HUES48 (cell line): ENCODE data around the gene CFAP77.

Experiments used
- H3K27ac ChIP-seq: one replicate; pipeline ENCODE4 v1.7.0; 2013; ENCODE audit warnings: low read depth, low read length, inconsistent platforms
- H3K27me3 ChIP-seq: 2 replicates; pipeline ENCODE4 v1.6.1; 2013; ENCODE audit warnings: mild to moderate bottlenecking, low read length; ENCODE audit not compliant: control insufficient read depth, insufficient read depth
- H3K36me3 ChIP-seq: 2 replicates; pipeline ENCODE4 v1.6.1; 2013; ENCODE audit warnings: low read length; ENCODE audit not compliant: control insufficient read depth, insufficient read depth
- H3K4me1 ChIP-seq: 2 replicates; pipeline ENCODE4 v1.6.1; 2013; ENCODE audit warnings: mild to moderate bottlenecking, low read length; ENCODE audit not compliant: control insufficient read depth, insufficient read depth
- H3K4me3 ChIP-seq: 2 replicates; pipeline ENCODE4 v1.5.1; 2013; ENCODE audit warnings: mild to moderate bottlenecking, low read depth, low read length
- H3K9ac ChIP-seq: 2 replicates; pipeline ENCODE4 v1.6.1; 2013; ENCODE audit warnings: mild to moderate bottlenecking, low read depth, low read length, moderate library complexity
- H3K9me3 ChIP-seq: 2 replicates; pipeline ENCODE4 v1.6.1; 2013; ENCODE audit warnings: low read length; ENCODE audit not compliant: control insufficient read depth, insufficient read depth

The CFAP77 gene

DNA sequence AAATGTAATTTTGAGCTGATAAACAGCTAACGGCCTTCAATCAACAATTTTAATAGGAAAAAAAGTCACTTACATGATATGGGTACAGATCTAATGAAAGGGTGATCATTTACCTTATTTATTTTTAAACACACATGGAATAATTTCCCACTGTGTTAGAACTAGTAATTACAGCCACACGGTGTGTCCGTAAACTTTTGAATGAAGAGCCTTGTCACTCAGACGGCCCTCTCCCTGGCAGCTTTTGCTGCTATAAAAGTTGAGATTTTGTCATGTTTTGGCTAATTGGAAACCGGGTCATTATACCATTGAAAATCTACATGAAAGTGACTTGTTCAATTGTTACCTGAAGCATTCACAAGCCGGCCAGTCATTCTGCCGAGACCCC is 15.7 kb downstream of the CFAP77 start:
- H3K27me3 ChIP-seq = no peaks in the 10 kb centered on the region; the same call in 1 of the 2 replicates
- H3K4me1 ChIP-seq = peaks cover 28% of the 10 kb centered on the region
- H3K4me3 ChIP-seq = peak overlapping the region; percentile 31; the same call in 1 of the 2 replicates
- H3K9me3 ChIP-seq = no peaks in the 10 kb centered on the region
- H3K27ac ChIP-seq = peak overlapping the region; percentile 57
- peak overlapping the region; percentile 38; the same call in 1 of the 2 replicates for H3K9ac ChIP-seq
- no peaks in the 10 kb centered on the region for H3K36me3 ChIP-seq

DNA sequence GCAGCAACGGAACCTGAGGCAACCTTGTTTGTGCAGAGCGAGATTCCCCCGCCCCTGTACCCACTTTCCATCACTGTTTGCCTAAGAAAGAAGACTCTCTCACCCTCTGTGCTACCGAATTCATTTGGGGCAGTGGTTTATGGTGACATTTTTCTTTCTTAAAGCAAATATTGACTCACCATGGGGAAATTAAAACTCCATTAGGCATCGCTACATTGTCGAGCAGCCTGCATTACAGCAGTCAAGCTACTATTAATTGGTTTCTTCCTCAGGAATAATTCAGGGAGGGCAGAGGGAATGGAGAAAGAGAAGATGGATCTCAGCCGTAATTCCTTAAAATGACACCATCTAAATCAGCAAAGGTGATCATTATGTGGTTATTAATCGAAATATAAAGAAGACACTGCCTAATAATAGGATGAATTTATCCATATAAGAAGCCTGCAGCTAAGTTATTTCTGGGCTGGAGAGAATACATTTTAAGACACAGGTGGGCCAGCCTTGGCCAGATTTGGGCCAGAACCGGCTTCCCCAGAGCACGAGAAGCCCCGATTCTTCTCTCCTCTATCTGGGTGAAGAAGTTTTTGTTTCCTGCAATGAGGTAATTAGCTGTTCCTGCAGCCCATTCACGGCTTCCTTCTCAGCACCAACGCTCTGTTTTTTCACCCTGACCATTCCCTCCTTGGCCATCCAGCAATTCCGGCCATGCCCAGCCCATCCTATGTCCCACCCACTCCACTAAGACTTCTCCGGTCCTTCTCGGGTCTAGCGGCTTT is 16.8 kb downstream of the CFAP77 start:
- Histone ChIP-seq H3K36me3 (no peaks in the 10 kb centered on the region), H3K9me3 (no peaks in the 10 kb centered on the region), H3K4me3 (no peak overlapping the region), H3K4me1 (peaks cover 28% of the 10 kb centered on the region), H3K9ac (no peak overlapping the region), H3K27ac (no peak overlapping the region), H3K27me3 (no peaks in the 10 kb centered on the region; the same call in 1 of the 2 replicates)

DNA sequence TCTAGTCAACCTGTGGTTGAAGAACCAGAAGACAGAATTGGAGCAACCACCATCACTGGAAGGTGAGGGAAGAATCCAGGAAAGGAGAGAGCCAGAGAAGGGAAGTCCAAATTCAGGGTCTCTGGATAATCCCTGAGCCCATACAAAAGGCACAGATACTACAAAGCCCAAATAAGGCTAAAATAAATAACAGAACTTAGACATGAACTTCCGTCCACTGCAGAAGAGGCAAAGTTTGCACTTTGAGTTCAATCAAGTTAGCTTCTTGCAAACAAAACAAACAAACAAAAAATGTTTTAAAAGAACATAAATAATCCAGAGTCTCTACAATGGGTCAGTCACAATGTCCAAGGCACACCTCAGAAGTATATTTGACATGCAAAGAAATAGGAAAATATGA is 21.0 kb downstream of the CFAP77 start:
- Histone ChIP-seq H3K27me3 (no peaks in the 10 kb centered on the region; the same call in 1 of the 2 replicates), H3K27ac (no peak overlapping the region), H3K4me1 (peaks cover 25% of the 10 kb centered on the region), H3K9me3 (no peaks in the 10 kb centered on the region), H3K4me3 (no peak overlapping the region), H3K36me3 (no peaks in the 10 kb centered on the region), H3K9ac (no peak overlapping the region)

GRCh38 chr9:132434881-132435280 is 24.9 kb downstream of the CFAP77 start:
- H3K36me3 ChIP-seq = no peaks in the 10 kb centered on the region
- no peaks in the 10 kb centered on the region for H3K27me3 ChIP-seq
- H3K9ac ChIP-seq = no peak overlapping the region
- no peak overlapping the region for H3K4me3 ChIP-seq
- H3K9me3 ChIP-seq = no peaks in the 10 kb centered on the region
- peaks cover 14% of the 10 kb centered on the region for H3K4me1 ChIP-seq
- no peak overlapping the region for H3K27ac ChIP-seq

DNA sequence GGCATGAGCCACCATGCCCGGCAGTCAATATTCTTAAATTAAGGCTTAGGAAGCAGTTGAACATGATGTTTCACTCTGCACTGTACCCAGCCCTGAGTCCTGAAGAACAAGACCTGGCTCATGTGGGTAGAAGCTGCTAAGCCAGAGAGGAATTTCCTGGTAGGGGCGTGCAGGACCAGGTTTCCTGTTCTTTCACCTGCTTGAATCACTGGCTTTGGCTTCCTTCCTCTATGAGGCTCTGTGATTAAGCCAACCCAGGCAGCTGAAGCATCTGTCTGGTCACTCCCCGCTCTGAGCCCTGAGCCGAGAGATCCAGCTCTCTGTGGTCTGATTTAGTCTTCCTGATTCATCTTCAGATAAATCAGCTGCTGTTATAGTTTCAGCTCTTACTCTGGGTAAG is 29.1 kb downstream of the CFAP77 start:
- Histone ChIP-seq H3K4me3 (no peak overlapping the region), H3K27me3 (no peaks in the 10 kb centered on the region), H3K36me3 (no peaks in the 10 kb centered on the region), H3K9me3 (no peaks in the 10 kb centered on the region), H3K4me1 (peaks cover 27% of the 10 kb centered on the region), H3K27ac (no peak overlapping the region), H3K9ac (no peak overlapping the region)

- Histone ChIP-seq H3K36me3 (no peaks in the 10 kb centered on the region), H3K4me1 (peaks cover 13% of the 10 kb centered on the region; the same call in 1 of the 2 replicates), H3K9ac (no peak overlapping the region), H3K9me3 (no peaks in the 10 kb centered on the region), H3K27ac (no peak overlapping the region), H3K27me3 (no peaks in the 10 kb centered on the region), H3K4me3 (no peak overlapping the region)
These were observed 30.7 kb downstream of the CFAP77 start for GRCh38 chr9:132440735-132441134.

GRCh38 chr9:132441404-132441803 is 31.4 kb downstream of the CFAP77 start:
- no peaks in the 10 kb centered on the region for H3K36me3 ChIP-seq
- H3K4me3 ChIP-seq = no peak overlapping the region
- H3K27ac ChIP-seq = no peak overlapping the region
- no peaks in the 10 kb centered on the region for H3K9me3 ChIP-seq
- H3K27me3 ChIP-seq = no peaks in the 10 kb centered on the region
- H3K9ac ChIP-seq = no peak overlapping the region
- H3K4me1 ChIP-seq = peaks cover 13% of the 10 kb centered on the region; the same call in 1 of the 2 replicates

- H3K27ac ChIP-seq = no peak overlapping the region
- H3K36me3 ChIP-seq = no peaks in the 10 kb centered on the region
- H3K9ac ChIP-seq = no peak overlapping the region
- H3K9me3 ChIP-seq = no peaks in the 10 kb centered on the region
- peaks cover 13% of the 10 kb centered on the region; the same call in 1 of the 2 replicates for H3K4me1 ChIP-seq
- H3K4me3 ChIP-seq = no peak overlapping the region
- H3K27me3 ChIP-seq = no peaks in the 10 kb centered on the region
These were observed 34.1 kb downstream of the CFAP77 start for GRCh38 chr9:132443951-132444607.

GRCh38 chr9:132446887-132447286 is 36.9 kb downstream of the CFAP77 start:
- H3K9ac ChIP-seq = no peak overlapping the region
- H3K9me3 ChIP-seq = no peaks in the 10 kb centered on the region
- no peak overlapping the region for H3K27ac ChIP-seq
- 0 out of 2 replicates have a peak, but pooled peaks cover under 1% of the 10 kb centered on the region for H3K4me1 ChIP-seq
- H3K27me3 ChIP-seq = no peaks in the 10 kb centered on the region
- no peaks in the 10 kb centered on the region for H3K36me3 ChIP-seq
- no peak overlapping the region for H3K4me3 ChIP-seq

- no peak overlapping the region for H3K4me3 ChIP-seq
- H3K27me3 ChIP-seq = no peaks in the 10 kb centered on the region
- H3K27ac ChIP-seq = no peak overlapping the region
- H3K4me1 ChIP-seq = no peaks in the 10 kb centered on the region
- H3K36me3 ChIP-seq = no peaks in the 10 kb centered on the region
- H3K9ac ChIP-seq = no peak overlapping the region
- no peaks in the 10 kb centered on the region for H3K9me3 ChIP-seq
These were observed 37.3 kb downstream of the CFAP77 start for GRCh38 chr9:132447346-132447745.

- Histone ChIP-seq H3K27me3 (no peaks in the 10 kb centered on the region), H3K4me1 (no peaks in the 10 kb centered on the region)
These were observed 37.9 kb downstream of the CFAP77 start for GRCh38 chr9:132447902-132448301.

More at GRCh38 chr9:132447902-132448301, 37.9 kb downstream of the CFAP77 start:
- Histone ChIP-seq H3K4me3 (no peak overlapping the region), H3K9ac (no peak overlapping the region), H3K27ac (no peak overlapping the region), H3K9me3 (no peaks in the 10 kb centered on the region), H3K36me3 (no peaks in the 10 kb centered on the region)
